H1 (cell line): ENCODE data around the gene ATAD3B. TPM values are rescaled to one million over a fixed set of nuclear protein-coding genes. Genes with fewer than 3 reads are reported as not detected.
A peak's percentile ranks its signal among the peaks of the same experiment; 100 is the strongest.

ENCODE experiments used
- CBX8 ChIP-seq: fragments of 300-800, 300-1000 bp; sonication (generic); IDR thresholded peaks from 2 replicates; pipeline ENCODE4 v1.7.1; 2016; ENCODE audit warnings: low read depth, low read length, borderline replicate concordance
- CHD1 ChIP-seq: IDR thresholded peaks from 2 replicates; pipeline ENCODE4 v1.6.1; 2012; ENCODE audit warnings: low read depth, low read length, improper control_type of control experiment
- FOSL1 ChIP-seq: IDR thresholded peaks from 2 replicates; pipeline ENCODE4 v1.6.1; 2011; ENCODE audit warnings: mild to moderate bottlenecking, low read depth, low read length, moderate library complexity; ENCODE audit not compliant: insufficient read depth
- KDM1A ChIP-seq: fragments of 200-600, 300-600 bp; sonication (generic); IDR thresholded peaks from 2 replicates; pipeline ENCODE4 v1.7.1; 2016; ENCODE audit warnings: mild to moderate bottlenecking, low read length, borderline replicate concordance
- NANOG ChIP-seq: IDR thresholded peaks from 2 replicates; pipeline ENCODE4 v1.6.1; 2011; ENCODE audit warnings: low read length, low read depth, mild to moderate bottlenecking, inconsistent platforms; ENCODE audit not compliant: insufficient read depth, poor library complexity, severe bottlenecking
- POLR2AphosphoS5 ChIP-seq: IDR thresholded peaks from 2 replicates; pipeline ENCODE4 v1.6.1; 2011; ENCODE audit warnings: low read depth, low read length
- RAD21 ChIP-seq, 2 experiments: IDR thresholded peaks in 1 of 2; conservative IDR thresholded peaks in 1 of 2; 2 replicates each; pipeline ENCODE4 v1.6.1; 2011; ENCODE audit warnings: low read depth in 2 of 2, low read length in 2 of 2, improper control_type of control experiment in 1 of 2, inconsistent platforms in 1 of 2, mild to moderate bottlenecking in 1 of 2, moderate library complexity in 1 of 2
- SIX5 ChIP-seq: IDR thresholded peaks from 2 replicates; pipeline ENCODE4 v1.6.1; 2011; ENCODE audit warnings: mild to moderate bottlenecking, low read depth, low read length
- TCF12 ChIP-seq: IDR thresholded peaks from 2 replicates; pipeline ENCODE4 v1.6.1; 2011; ENCODE audit warnings: low read depth, mild to moderate bottlenecking, low read length
- polyA plus RNA-seq, 7 experiments: library from polyadenylated mRNA; depleted of rRNA in 3 of 7; stranded (reverse) in 5 of 7; unstranded in 2 of 7; fragments of >200 nt in 5 of 7; fragments of 200-250 nt in 2 of 7; gene quantifications; 1 replicate in 5 of 7; 2 replicates in 1 of 7; 4 replicates in 1 of 7; pipeline versions ENCODE4 v1.2.1 to v1.2.3, GENCODE V29; 2011 to 2013; ENCODE audit warnings: missing spikeins in 2 of 7, mixed read lengths in 2 of 7
- total RNA-seq: library from RNA; stranded (reverse); fragmentation: NEBNext Ultra II Directional; extraction: Animal tissue kit (Norgen Biotek cat#: 25700); gene quantifications from 2 replicates; pipeline ENCODE4 v1.2.1, GENCODE V29; 2021
- TF ChIP-seq, protein P1 (sequence below): IDR thresholded peaks from 2 replicates; pipeline ENCODE4 v1.6.1; 2012; ENCODE audit warnings: inconsistent platforms

ATAD3B gene
- total and polyA plus RNA-seq, 2 of the 8 experiments (the other 6 are each of a cell fraction or from before 2014, with no cell fraction given), result 31.3 to 63.0 TPM

DNA sequence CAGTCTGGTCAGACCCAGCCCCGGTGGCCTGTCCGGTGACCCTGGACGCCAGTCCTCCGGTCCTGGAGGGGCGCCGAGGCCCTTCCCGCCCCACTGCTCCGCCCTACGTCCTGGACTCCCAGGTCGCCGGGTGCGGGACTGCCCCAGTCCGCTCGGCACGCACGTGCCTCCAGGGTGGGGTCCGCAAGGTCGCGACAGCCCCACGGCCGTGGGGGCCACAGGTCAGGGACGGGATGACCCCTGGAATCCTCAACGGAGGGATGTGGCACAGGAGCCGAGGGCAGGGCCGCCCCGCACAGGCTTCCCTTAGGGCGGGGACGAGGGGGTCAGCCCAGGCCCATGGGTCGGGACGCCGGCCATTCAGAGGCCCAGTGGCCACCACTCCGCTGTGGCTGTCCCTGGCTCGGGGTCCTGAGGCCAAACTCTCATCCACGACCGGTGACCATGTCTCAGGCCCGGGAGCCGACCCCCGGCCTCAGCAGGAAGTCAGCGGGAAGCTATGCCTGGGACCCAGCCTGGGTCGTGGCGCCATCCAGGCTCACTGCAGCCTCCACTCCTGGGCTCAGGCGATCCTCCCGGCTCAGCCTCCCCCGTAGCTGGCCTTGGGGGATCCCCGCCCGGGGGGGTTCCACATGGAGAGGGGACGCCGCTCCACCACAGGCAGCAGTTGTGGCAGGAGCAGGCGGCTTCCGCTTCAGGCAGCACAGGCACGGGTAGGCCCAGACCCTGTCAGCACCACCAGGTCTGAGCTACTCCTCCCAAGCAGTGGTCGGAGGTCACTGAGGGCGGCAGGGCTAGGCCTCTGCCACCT lies 69.5 kb downstream of the ATAD3B start (continued):
- no peak for TF ChIP-seq KDM1A
- TF ChIP-seq, protein P1, sequence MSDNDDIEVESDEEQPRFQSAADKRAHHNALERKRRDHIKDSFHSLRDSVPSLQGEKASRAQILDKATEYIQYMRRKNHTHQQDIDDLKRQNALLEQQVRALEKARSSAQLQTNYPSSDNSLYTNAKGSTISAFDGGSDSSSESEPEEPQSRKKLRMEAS, result peak; percentile 81
- no peak for TF ChIP-seq SIX5
- no peak for TF ChIP-seq NANOG
- TF ChIP-seq RAD21 (IDR thresholded peaks at IDR 0.05 in 1 of 2, conservative IDR thresholded peaks at IDR 0.05 in 1 of 2; ENCODE audit: low read depth in 2 of 2, low read length in 2 of 2), result no peak
- TF ChIP-seq TCF12, result no peak
- no peak for TF ChIP-seq CHD1
- no peak for TF ChIP-seq FOSL1
- TF ChIP-seq CBX8, result no peak
- TF ChIP-seq POLR2AphosphoS5, result no peak
- TF ChIP-seq, all 59 proteins: peak for 4
